B cell (primary cell): Measurements from ENCODE around the gene USP48. TPM values are rescaled to one million over a fixed set of nuclear protein-coding genes. Genes with fewer than 3 reads are reported as not detected.

Experiments
- ATAC-seq: fragments of 200-7000 bp; cut with Tn5 transposase; one replicate; pipeline ENCODE4 v1.10.0; 2021; ENCODE audit warnings: low read depth, mild to moderate bottlenecking, moderate number of reproducible peaks, moderate library complexity
- CTCF ChIA-PET: fragments of 350-600 bp; sonication (Branson Sonifier 250); formaldehyde crosslinking; loops from one replicate; lab custom pipeline; 2021; ENCODE audit warnings: antibody characterized with exemption, inconsistent platforms; lab: Charles Lee
- POLR2A ChIA-PET: fragments of 350-600 bp; sonication (Branson Sonifier 250); formaldehyde crosslinking; loops from one replicate; lab custom pipeline; 2021; ENCODE audit warnings: antibody characterized with exemption; lab: Charles Lee
- DNase-seq: peaks from one replicate; pipeline ENCODE4 v3.0.0; 2013
- H2AFZ ChIP-seq: 2 replicates; pipeline ENCODE4 v1.6.1; 2012; ENCODE audit warnings: mild to moderate bottlenecking, low read depth, low read length; ENCODE audit not compliant: insufficient read depth, poor library complexity, severe bottlenecking
- H3K27ac ChIP-seq, 2 donors: 1 replicate in 1 of 2; 2 replicates in 1 of 2; pipeline ENCODE4 v1.5.1; 2012 to 2013; ENCODE audit warnings: low read length in 2 of 2, mild to moderate bottlenecking in 2 of 2, moderate library complexity in 1 of 2
- H3K27me3 ChIP-seq, 4 experiments: fragments of 200-600 bp in 1 of 4; sonication (generic) in 1 of 4; replicated peaks in 1 of 4; 1 replicate in 2 of 4; 2 replicates in 2 of 4; pipeline versions ENCODE4 v1.6.1 to v1.7.0; 2013 to 2016; ENCODE audit warnings: low read length in 3 of 4, mild to moderate bottlenecking in 2 of 4, mixed read lengths in 1 of 4, moderate library complexity in 1 of 4; ENCODE audit not compliant: insufficient read depth in 4 of 4, control insufficient read depth in 3 of 4; ENCODE audit errors: control extremely low read depth in 1 of 4
- H3K36me3 ChIP-seq, 2 experiments: replicated peaks in 1 of 2; 1 replicate in 1 of 2; 2 replicates in 1 of 2; pipeline versions ENCODE4 v1.6.1 to v1.7.1; 2013; ENCODE audit warnings: low read length in 1 of 2; ENCODE audit not compliant: insufficient read depth in 2 of 2, control insufficient read depth in 1 of 2; ENCODE audit errors: control extremely low read depth in 1 of 2, extremely low read depth in 1 of 2
- H3K4me1 ChIP-seq, 2 donors: fragments of 200-600 bp in 1 of 2; sonication (generic) in 1 of 2; 1 replicate in 1 of 2; 2 replicates in 1 of 2; pipeline versions ENCODE4 v1.5.1 to v1.6.1; 2013 to 2017; ENCODE audit warnings: low read length in 2 of 2; ENCODE audit not compliant: control insufficient read depth in 2 of 2, insufficient read depth in 2 of 2
- H3K4me2 ChIP-seq: replicated peaks from 2 replicates; pipeline ENCODE3; 2012; ENCODE audit warnings: mild to moderate bottlenecking, low read depth, low read length; ENCODE audit not compliant: poor library complexity, severe bottlenecking
- H3K4me3 ChIP-seq, 5 experiments: fragments of 200-600 bp in 1 of 5; sonication (generic) in 1 of 5; 1 replicate in 3 of 5; 2 replicates in 2 of 5; pipeline versions ENCODE4 v1.5.1 to v1.7.0; 2011 to 2016; ENCODE audit warnings: low read length in 4 of 5, mild to moderate bottlenecking in 4 of 5, low read depth in 2 of 5, control low read depth in 1 of 5, moderate library complexity in 1 of 5; ENCODE audit not compliant: insufficient read depth in 1 of 5; ENCODE audit errors: control extremely low read depth in 1 of 5, extremely low read depth in 1 of 5
- H3K79me2 ChIP-seq: fragments of 200-600 bp; sonication (generic); one replicate; pipeline ENCODE4 v1.6.0; 2016; ENCODE audit warnings: low read length; ENCODE audit not compliant: control insufficient read depth, insufficient read depth
- H3K9ac ChIP-seq: fragments of 200-600 bp; sonication (generic); 2 replicates; pipeline ENCODE4 v1.6.1; 2017; ENCODE audit warnings: mild to moderate bottlenecking, low read length, moderate library complexity
- H3K9me3 ChIP-seq, 3 donors: one replicate each; pipeline versions ENCODE4 v1.6.1 to v1.7.1; 2013; ENCODE audit warnings: low read length in 2 of 3; ENCODE audit not compliant: control insufficient read depth in 2 of 3, insufficient read depth in 1 of 3; ENCODE audit errors: control extremely low read depth in 1 of 3
- H4K20me1 ChIP-seq: 2 replicates; pipeline ENCODE4 v1.6.0; 2012; ENCODE audit warnings: mild to moderate bottlenecking, low read length; ENCODE audit not compliant: insufficient read depth, control insufficient read depth, poor library complexity, severe bottlenecking
- H3K27ac Mint-ChIP-seq: one replicate; pipeline ENCODE4 v1.8.0; 2021; ENCODE audit warnings: mixed read lengths
- H3K27me3 Mint-ChIP-seq: one replicate; pipeline ENCODE4 v1.8.0; 2021; ENCODE audit warnings: mixed read lengths
- H3K4me1 Mint-ChIP-seq: one replicate; pipeline ENCODE4 v1.8.0; 2021; ENCODE audit warnings: mixed read lengths
- H3K4me3 Mint-ChIP-seq: one replicate; pipeline ENCODE4 v1.8.0; 2021; ENCODE audit warnings: mixed read lengths
- H3K9me3 Mint-ChIP-seq: one replicate; pipeline ENCODE4 v1.8.0; 2022; ENCODE audit warnings: mixed read lengths; ENCODE audit not compliant: insufficient read depth
- CTCF ChIP-seq: fragments of 200-600 bp; IDR thresholded peaks from one replicate; pipeline ENCODE4 v1.8.0; 2022; ENCODE audit warnings: antibody characterized with exemption, mild to moderate bottlenecking
- EZH2 ChIP-seq: IDR thresholded peaks from 2 replicates; pipeline ENCODE4 v1.6.1; 2012; ENCODE audit warnings: borderline replicate concordance, low read depth, mild to moderate bottlenecking, moderate library complexity, low read length; ENCODE audit not compliant: insufficient read depth, poor library complexity, severe bottlenecking
- WGBS: methylation state at CpG from one replicate; pipeline ENCODE4 v1.1.5; 2013; ENCODE audit warnings: missing lambda C conversion rate; ENCODE audit not compliant: insufficient coverage; 5-methylcytosine and 5-hydroxymethylcytosine counted together
- intact Hi-C: fragments of 100-400 bp; cut with micrococcal nuclease; formaldehyde crosslinking; loops from one replicate; pipeline ENCODE4 v1.10.0; 2022
- polyA plus RNA-seq: library from polyadenylated mRNA; depleted of rRNA; stranded (reverse); fragments of >200 nt; gene quantifications from 2 replicates; pipeline ENCODE4 v1.2.3, GENCODE V29; 2012
- total RNA-seq, 2 donors: library from RNA; stranded (reverse); fragments of 120-200 nt in 1 of 2; gene quantifications; 1 replicate in 1 of 2; 2 replicates in 1 of 2; pipeline versions ENCODE4 v1.2.3 to v1.2.4, GENCODE V29; 2013 to 2022

The USP48 gene
- total and polyA plus RNA-seq, 2 donors (not counting 1 experiment from before 2014, with no cell fraction given) = 21.2 to 135 TPM

DNA sequence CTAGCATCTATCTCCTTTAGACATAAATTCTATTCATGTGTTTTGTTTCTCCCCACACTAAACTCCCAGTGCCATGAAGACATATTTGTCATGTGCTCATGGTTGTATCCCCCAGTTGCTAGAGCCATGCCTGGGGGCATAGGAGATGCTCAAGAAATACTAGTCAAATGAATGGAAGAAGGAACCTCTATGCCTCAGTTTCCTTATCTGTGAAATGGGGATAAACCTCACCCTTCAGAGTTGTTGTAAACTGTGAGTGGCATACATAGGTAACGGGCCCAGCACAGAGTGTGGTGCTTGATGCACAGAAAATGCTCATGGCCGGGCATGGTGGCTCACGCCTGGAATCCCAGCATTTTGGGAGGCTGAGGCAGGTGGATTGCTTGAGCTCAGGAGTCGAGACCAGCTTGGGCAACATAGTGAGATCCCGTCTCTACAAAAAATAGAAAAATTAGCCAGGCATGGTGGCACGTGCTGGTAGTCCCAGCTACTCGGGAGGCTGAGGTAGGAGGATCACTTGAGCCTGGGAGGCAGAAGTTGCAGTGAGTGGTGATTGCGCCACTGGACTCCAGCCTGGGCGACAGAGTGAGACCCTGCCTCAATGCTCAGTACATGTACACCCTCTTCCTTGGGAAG, 37.8 kb upstream of the USP48 start:
- 93% methylated on average over 9 of the region's 9 CpGs for WGBS
- H3K27ac Mint-ChIP-seq = no peak overlapping the region
- intact Hi-C loops = no loop called here

More for the DNA sequence above, 37.8 kb upstream of the USP48 start:
- Histone ChIP-seq H3K9ac (no peak overlapping the region), H3K79me2 (no peaks in the 10 kb centered on the region), H4K20me1 (no peaks in the 10 kb centered on the region), H3K4me1 (peaks cover 0 to 3% of the 10 kb centered on the region in 2 donors), H3K27ac (no peak overlapping the region), H3K4me3 (no peak overlapping the region), H2AFZ (no peak overlapping the region), H3K36me3 (no peaks in the 10 kb centered on the region), H3K4me2 (no peak overlapping the region), H3K27me3 (no peaks in the 10 kb centered on the region), H3K9me3 (peaks cover 0 to 3% (median 0%) of the 10 kb centered on the region in 3 donors)
- TF ChIP-seq CTCF = no peak
- TF ChIP-seq EZH2 = no peak
- Mint-ChIP-seq H3K4me1 (peaks cover 8% of the 10 kb centered on the region), H3K4me3 (no peak overlapping the region), H3K9me3 (no peaks in the 10 kb centered on the region), H3K27me3 (no peaks in the 10 kb centered on the region)
- ChIA-PET CTCF (interaction anchor here (0.6 kb wide), 1 partner anchor 56 kb away, joined by 3 read pairs; no protein-coding TSS in a partner anchor), POLR2A (no interaction called here)
- DNase-seq (no peak), ATAC-seq (no peak)
